H1 (cell line): ENCODE measurements around the gene NFIC. TPM values are rescaled to one million over a fixed set of nuclear protein-coding genes. Genes with fewer than 3 reads are reported as not detected.

Source experiments
- ASH2L ChIP-seq: fragments of 200-600, 300-600 bp; sonication (generic); IDR thresholded peaks from one replicate; pipeline ENCODE4 v1.7.1; 2017; ENCODE audit warnings: low read length
- BACH1 ChIP-seq: IDR thresholded peaks from 2 replicates; pipeline ENCODE4 v1.6.1; 2012; ENCODE audit warnings: low read length, improper control_type of control experiment
- BRCA1 ChIP-seq: IDR thresholded peaks from 2 replicates; pipeline ENCODE4 v1.6.1; 2012; ENCODE audit warnings: low read depth, low read length, improper control_type of control experiment
- E2F6 ChIP-seq: IDR thresholded peaks from 2 replicates; pipeline ENCODE4 v1.6.1; 2012; ENCODE audit warnings: inconsistent platforms
- EP300 ChIP-seq, 2 experiments: IDR thresholded peaks; 1 replicate in 1 of 2; 2 replicates in 1 of 2; pipeline ENCODE4 v1.6.1; 2011 to 2012; ENCODE audit warnings: low read depth in 2 of 2, low read length in 2 of 2, mild to moderate bottlenecking in 2 of 2, borderline replicate concordance in 1 of 2, inconsistent platforms in 1 of 2, moderate library complexity in 1 of 2
- GTF2F1 ChIP-seq: IDR thresholded peaks from 2 replicates; pipeline ENCODE4 v1.6.1; 2012; ENCODE audit warnings: low read depth, low read length, improper control_type of control experiment, borderline replicate concordance
- HDAC2 ChIP-seq, 2 experiments: fragments of 300-600 bp in 1 of 2; sonication (generic) in 1 of 2; IDR thresholded peaks; 2 replicates each; pipeline ENCODE4 v1.6.1; 2011 to 2012; ENCODE audit warnings: low read depth in 2 of 2, low read length in 2 of 2, mild to moderate bottlenecking in 2 of 2, moderate library complexity in 2 of 2, borderline replicate concordance in 1 of 2, inconsistent platforms in 1 of 2
- JUND ChIP-seq: IDR thresholded peaks from 2 replicates; pipeline ENCODE4 v1.6.1; 2011; ENCODE audit warnings: mild to moderate bottlenecking, improper control_type of control experiment, low read length
- KDM4A ChIP-seq: IDR thresholded peaks from one replicate; pipeline ENCODE4 v1.7.1; 2012; ENCODE audit warnings: low read depth, mild to moderate bottlenecking, moderate library complexity, low read length, inconsistent platforms; ENCODE audit not compliant: severe bottlenecking
- MAFK ChIP-seq: IDR thresholded peaks from 2 replicates; pipeline ENCODE4 v1.6.1; 2012; ENCODE audit warnings: low read depth, mild to moderate bottlenecking, improper control_type of control experiment, low read length
- MAX ChIP-seq: IDR thresholded peaks from 2 replicates; pipeline ENCODE4 v1.6.1; 2012; ENCODE audit warnings: inconsistent platforms
- NRF1 ChIP-seq: IDR thresholded peaks from 2 replicates; pipeline ENCODE4 v1.6.1; 2011; ENCODE audit warnings: mild to moderate bottlenecking, low read depth, low read length, improper control_type of control experiment
- POLR2A ChIP-seq, 2 experiments: IDR thresholded peaks; 1 replicate in 1 of 2; 2 replicates in 1 of 2; pipeline ENCODE4 v1.6.1; 2011; ENCODE audit warnings: low read depth in 2 of 2, low read length in 2 of 2, mild to moderate bottlenecking in 2 of 2; ENCODE audit errors: control extremely low read depth in 1 of 2
- POLR2AphosphoS5 ChIP-seq: IDR thresholded peaks from 2 replicates; pipeline ENCODE4 v1.6.1; 2011; ENCODE audit warnings: low read depth, low read length
- RBBP5 ChIP-seq: IDR thresholded peaks from 2 replicates; pipeline ENCODE4 v1.7.1; 2012; ENCODE audit warnings: low read depth, mild to moderate bottlenecking, inconsistent platforms, low read length, moderate library complexity, borderline replicate concordance
- SIX5 ChIP-seq: IDR thresholded peaks from 2 replicates; pipeline ENCODE4 v1.6.1; 2011; ENCODE audit warnings: mild to moderate bottlenecking, low read depth, low read length
- SP1 ChIP-seq: IDR thresholded peaks from 2 replicates; pipeline ENCODE4 v1.6.1; 2011; ENCODE audit warnings: low read depth, low read length
- SP2 ChIP-seq: IDR thresholded peaks from 2 replicates; pipeline ENCODE4 v1.6.1; 2012; ENCODE audit warnings: mild to moderate bottlenecking, low read length, inconsistent platforms
- SRF ChIP-seq: IDR thresholded peaks from 2 replicates; pipeline ENCODE4 v1.6.1; 2011; ENCODE audit warnings: mild to moderate bottlenecking, low read depth, low read length, moderate library complexity
- TAF1 ChIP-seq: IDR thresholded peaks from 2 replicates; pipeline ENCODE4 v1.6.1; 2011; ENCODE audit warnings: mild to moderate bottlenecking, low read depth, low read length
- TAF7 ChIP-seq: optimal IDR thresholded peaks from 2 replicates; pipeline ENCODE3; 2011; ENCODE audit warnings: low read depth, mild to moderate bottlenecking, inconsistent platforms, low read length, moderate library complexity, borderline replicate concordance
- USF2 ChIP-seq: IDR thresholded peaks from 2 replicates; pipeline ENCODE4 v1.6.1; 2011; ENCODE audit warnings: low read length, improper control_type of control experiment
- YY1 ChIP-seq: IDR thresholded peaks from 2 replicates; pipeline ENCODE4 v1.6.1; 2011; ENCODE audit warnings: low read depth, mild to moderate bottlenecking, low read length
- polyA plus RNA-seq, 7 experiments: library from polyadenylated mRNA; depleted of rRNA in 3 of 7; stranded (reverse) in 5 of 7; unstranded in 2 of 7; fragments of >200 nt in 5 of 7; fragments of 200-250 nt in 2 of 7; gene quantifications; 1 replicate in 5 of 7; 2 replicates in 1 of 7; 4 replicates in 1 of 7; pipeline versions ENCODE4 v1.2.1 to v1.2.3, GENCODE V29; 2011 to 2013; ENCODE audit warnings: missing spikeins in 2 of 7, mixed read lengths in 2 of 7
- total RNA-seq: library from RNA; stranded (reverse); fragmentation: NEBNext Ultra II Directional; extraction: Animal tissue kit (Norgen Biotek cat#: 25700); gene quantifications from 2 replicates; pipeline ENCODE4 v1.2.1, GENCODE V29; 2021

The NFIC gene
- total and polyA plus RNA-seq, 2 of the 8 experiments (the other 6 are each of a cell fraction or from before 2014, with no cell fraction given) = 0.56 to 3.2 TPM

GRCh38 chr19:3500429-3501101 lies 134.2 kb downstream of the NFIC start, which contains the start of gene DOHH (continued):
- TF ChIP-seq TAF7 = peak; percentile 96
- TF ChIP-seq USF2 = peak; percentile 97
- TF ChIP-seq KDM4A = peak; percentile 87
- TF ChIP-seq SP1 = peak; percentile 79; the same call in 1 of the 2 replicates
- peak; percentile 93 for TF ChIP-seq MAX
- peak; percentile 98 for TF ChIP-seq YY1
- TF ChIP-seq SRF = no peak
- TF ChIP-seq POLR2AphosphoS5 = peak; percentile 89
- peak; percentile 74 for TF ChIP-seq NRF1
- TF ChIP-seq BRCA1 = peak; percentile 47
- peak; percentile 80 for TF ChIP-seq E2F6
- no peak for TF ChIP-seq RBBP5
- peak; percentile 62 for TF ChIP-seq SIX5
- TF ChIP-seq GTF2F1 = peak; percentile 71
- peak; percentile 5; the same call in 1 of the 2 replicates for TF ChIP-seq MAFK
- peak; percentile 100 for TF ChIP-seq TAF1
- peak in 1 of 2 experiments; percentile 24; a peak in 1 of 4 replicates for TF ChIP-seq HDAC2 (IDR thresholded peaks at IDR 0.05; ENCODE audit: borderline replicate concordance in 1 of 2, low read depth in 2 of 2, low read length in 2 of 2)
- no peak for TF ChIP-seq SP2
- TF ChIP-seq POLR2A (IDR thresholded peaks at IDR 0.05; ENCODE audit: control extremely low read depth in 1 of 2, low read depth in 2 of 2, low read length in 2 of 2) = peak in 1 of 2 experiments; percentile 92; a peak in 2 of 3 replicates
- TF ChIP-seq BACH1 = no peak
- TF ChIP-seq ASH2L = peak; percentile 89
- peak in 1 of 2 experiments; percentile 99; a peak in 2 of 3 replicates for TF ChIP-seq EP300 (IDR thresholded peaks at IDR 0.05; ENCODE audit: borderline replicate concordance in 1 of 2, low read depth in 2 of 2, low read length in 2 of 2)
- peak; percentile 99 for TF ChIP-seq JUND
